GM21381 (cell line): Measurements from ENCODE around the gene RAI14.

Experiments used
- ATAC-seq: cut with Tn5 transposase; IDR thresholded peaks from one replicate; pipeline ENCODE4 v1.9.1; 2021; ENCODE audit warnings: mild to moderate bottlenecking, moderate library complexity; ENCODE audit not compliant: unreplicated experiment

RAI14 gene

GRCh38 chr5:34844106-34844505 is 188.0 kb downstream of the RAI14 start:
- no peak for ATAC-seq

GRCh38 chr5:34844999-34845398 is 188.9 kb downstream of the RAI14 start:
- no peak for ATAC-seq

GRCh38 chr5:34847056-34847455 is 190.9 kb downstream of the RAI14 start:
- ATAC-seq, result no peak

- ATAC-seq, result no peak
Observed at GRCh38 chr5:34847552-34847951, 191.4 kb downstream of the RAI14 start.

- no peak for ATAC-seq
Observed at GRCh38 chr5:34848230-34848629, 192.1 kb downstream of the RAI14 start.

- no peak for ATAC-seq
Observed at GRCh38 chr5:34849253-34849652, 193.1 kb downstream of the RAI14 start.

GRCh38 chr5:34854459-34855174 is 198.5 kb downstream of the RAI14 start:
- ATAC-seq, result peak; percentile 90

- ATAC-seq, result no peak
Observed at GRCh38 chr5:34857161-34857560, 201.0 kb downstream of the RAI14 start.

GRCh38 chr5:34857894-34858293 is 201.8 kb downstream of the RAI14 start:
- ATAC-seq, result no peak

GRCh38 chr5:34858790-34859189 is 202.7 kb downstream of the RAI14 start:
- no peak for ATAC-seq

GRCh38 chr5:34859253-34859652 is 203.1 kb downstream of the RAI14 start:
- no peak for ATAC-seq

- ATAC-seq, result no peak
Observed at GRCh38 chr5:34863946-34864345, 207.8 kb downstream of the RAI14 start.

GRCh38 chr5:34865091-34865490 is 209.0 kb downstream of the RAI14 start:
- no peak for ATAC-seq

- ATAC-seq, result no peak
Observed at GRCh38 chr5:34866989-34867471, 210.9 kb downstream of the RAI14 start.

- ATAC-seq, result no peak
Observed at GRCh38 chr5:34867660-34868059, 211.5 kb downstream of the RAI14 start.

GRCh38 chr5:34868791-34869190 is 212.7 kb downstream of the RAI14 start:
- no peak for ATAC-seq

GRCh38 chr5:34869256-34869655 is 213.1 kb downstream of the RAI14 start:
- ATAC-seq, result no peak

- no peak for ATAC-seq
Observed at GRCh38 chr5:34870382-34870781, 214.3 kb downstream of the RAI14 start.

GRCh38 chr5:34876275-34876674 is 220.1 kb downstream of the RAI14 start:
- ATAC-seq, result no peak

GRCh38 chr5:34881246-34881645 is 225.1 kb downstream of the RAI14 start:
- no peak for ATAC-seq
